UCSD-AML1 (cell line): ENCODE data around the gene CHRNA4.
"Not testable (repeated sequence)": the region's sequence is repeated elsewhere in the genome, so short reads cannot be mapped to it uniquely, and the experiment has no call there.

Experiments used
- DNase-seq: peaks from one replicate; lab custom pipeline; 2025; ENCODE audit not compliant: unreplicated experiment; lab: John Stamatoyannopoulos, UW

The CHRNA4 gene

GRCh38 chr20:63350597-63351325 lies 10.4 kb downstream of the CHRNA4 start:
- DNase-seq: no peak

GRCh38 chr20:63350196-63350595 lies 11.0 kb downstream of the CHRNA4 start:
- no peak for DNase-seq

GRCh38 chr20:63349516-63349895 lies 11.6 kb downstream of the CHRNA4 start:
- DNase-seq: no peak

- DNase-seq: no peak
Observed at GRCh38 chr20:63348828-63349515, 12.2 kb downstream of the CHRNA4 start.

DNA sequence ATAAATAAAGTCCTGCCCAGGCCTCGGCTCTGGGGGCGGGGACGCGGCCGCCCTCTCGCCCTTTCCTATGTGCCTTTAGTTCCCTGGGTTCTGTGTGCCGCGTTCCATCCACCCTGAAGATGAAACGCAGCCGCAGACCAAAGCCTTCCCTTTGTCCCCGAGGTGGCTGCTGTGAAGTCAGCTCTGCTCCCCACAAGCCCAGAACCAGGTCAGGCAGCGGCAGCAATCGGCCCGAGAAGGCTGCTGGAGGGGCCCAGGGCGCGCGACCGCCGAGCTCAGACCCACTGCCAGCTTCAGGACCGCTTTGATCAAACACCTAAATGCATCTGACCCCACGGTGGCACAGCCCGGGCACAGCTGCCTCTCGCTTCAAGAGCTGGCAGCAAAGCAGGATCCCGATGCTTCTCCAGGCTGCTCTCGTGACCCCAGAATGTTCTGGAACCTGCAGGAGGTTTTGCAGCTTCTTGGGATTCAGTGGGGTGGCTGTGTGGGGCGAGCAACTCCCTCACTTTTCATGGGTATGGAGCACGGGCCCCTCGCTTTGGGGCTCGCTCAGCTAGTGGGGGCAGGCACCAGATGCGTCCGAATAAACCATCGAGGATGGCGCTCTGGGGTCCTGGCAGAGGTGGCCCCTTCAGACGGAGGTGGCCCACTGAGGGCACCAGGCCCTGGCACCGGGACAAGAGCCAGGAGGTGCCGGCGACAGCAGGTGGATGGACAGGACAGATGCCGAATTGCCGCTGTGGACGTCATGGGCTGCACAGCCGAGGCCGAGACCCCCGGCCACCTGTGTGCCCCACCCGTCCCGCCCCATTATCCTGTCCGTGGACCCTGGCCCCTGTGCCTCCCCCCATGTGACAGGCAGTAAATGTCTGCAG lies 13.0 kb downstream of the CHRNA4 start:
- DNase-seq: no peak

DNA sequence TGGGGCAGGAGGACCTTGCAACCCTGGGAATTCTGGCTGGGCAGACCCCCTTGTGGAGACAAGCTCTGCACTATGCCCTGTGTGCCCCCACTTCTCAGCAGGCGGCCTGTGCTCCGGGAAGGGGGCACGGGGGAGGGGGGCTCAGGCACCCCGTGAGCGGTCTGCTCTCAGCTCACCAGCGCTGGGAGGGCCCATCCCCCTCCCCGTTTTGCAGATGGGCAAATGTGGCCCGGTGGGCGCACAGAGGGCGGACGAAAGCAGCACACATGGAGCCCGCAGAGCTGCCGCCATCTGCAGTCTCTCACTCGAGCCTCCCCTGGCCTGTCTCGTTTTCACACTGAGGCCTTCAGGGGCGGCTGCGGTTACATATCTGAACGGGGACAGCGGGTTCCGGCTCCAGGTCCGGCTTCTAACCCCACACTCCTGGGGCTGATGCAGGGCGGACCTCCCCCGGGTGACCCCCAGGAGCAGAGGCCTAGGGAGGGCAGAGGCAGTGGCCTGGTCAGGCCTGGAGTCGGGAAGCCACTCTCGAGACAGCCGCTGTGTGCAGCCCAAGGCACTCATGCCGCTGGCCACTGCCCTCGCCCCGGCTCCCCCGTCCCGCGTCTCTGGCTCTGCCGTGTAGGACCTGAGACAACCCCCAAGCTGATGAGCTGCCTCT lies 13.9 kb downstream of the CHRNA4 start:
- DNase-seq: no peak

DNA sequence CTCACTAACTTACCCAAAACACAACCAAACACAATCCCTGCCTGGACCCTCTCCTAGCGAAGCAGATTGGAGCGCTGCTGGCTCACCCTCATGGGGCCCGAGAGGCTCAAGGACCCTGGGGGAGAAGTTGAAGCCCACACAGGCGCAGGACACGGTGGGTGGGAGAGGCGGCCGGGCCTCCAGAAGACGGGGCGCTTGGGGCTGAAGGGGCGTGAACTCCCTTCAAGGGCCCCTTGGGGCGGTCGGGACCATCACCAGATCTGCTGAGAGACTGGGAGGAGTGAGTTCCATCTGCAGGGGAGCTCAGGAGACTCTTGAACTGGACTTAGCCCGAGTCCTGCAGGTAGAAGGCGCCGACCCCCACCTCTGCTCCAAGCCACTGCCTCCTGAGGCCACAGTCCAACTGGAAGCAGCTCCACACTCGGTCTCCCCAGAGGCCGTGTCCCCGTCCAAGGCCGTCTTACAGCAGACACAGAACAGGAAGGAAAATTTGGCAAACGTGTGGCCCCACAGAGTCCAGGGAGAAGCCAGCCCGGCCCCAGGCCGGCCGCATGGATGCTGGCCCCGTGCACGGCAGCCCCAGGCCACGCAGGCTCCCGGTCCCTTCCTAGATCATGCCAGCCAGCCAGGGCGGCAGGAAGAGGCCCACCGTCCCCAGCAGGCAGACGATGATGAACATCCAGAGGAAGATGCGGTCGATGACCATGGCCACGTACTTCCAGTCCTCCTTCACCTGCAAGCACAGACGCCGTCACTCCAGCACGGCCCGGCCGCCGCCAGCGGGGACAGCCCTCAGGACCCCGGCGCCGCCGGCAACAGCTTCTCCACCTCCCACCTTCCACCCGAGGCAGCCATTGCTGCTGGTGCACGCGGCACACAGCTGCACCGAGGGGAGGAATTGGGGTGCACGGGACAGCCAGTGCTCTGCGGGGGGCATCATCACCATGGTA lies 14.7 kb downstream of the CHRNA4 start:
- DNase-seq: no peak

- no peak for DNase-seq
Observed at GRCh38 chr20:63345328-63346100, 15.6 kb downstream of the CHRNA4 start.

DNA sequence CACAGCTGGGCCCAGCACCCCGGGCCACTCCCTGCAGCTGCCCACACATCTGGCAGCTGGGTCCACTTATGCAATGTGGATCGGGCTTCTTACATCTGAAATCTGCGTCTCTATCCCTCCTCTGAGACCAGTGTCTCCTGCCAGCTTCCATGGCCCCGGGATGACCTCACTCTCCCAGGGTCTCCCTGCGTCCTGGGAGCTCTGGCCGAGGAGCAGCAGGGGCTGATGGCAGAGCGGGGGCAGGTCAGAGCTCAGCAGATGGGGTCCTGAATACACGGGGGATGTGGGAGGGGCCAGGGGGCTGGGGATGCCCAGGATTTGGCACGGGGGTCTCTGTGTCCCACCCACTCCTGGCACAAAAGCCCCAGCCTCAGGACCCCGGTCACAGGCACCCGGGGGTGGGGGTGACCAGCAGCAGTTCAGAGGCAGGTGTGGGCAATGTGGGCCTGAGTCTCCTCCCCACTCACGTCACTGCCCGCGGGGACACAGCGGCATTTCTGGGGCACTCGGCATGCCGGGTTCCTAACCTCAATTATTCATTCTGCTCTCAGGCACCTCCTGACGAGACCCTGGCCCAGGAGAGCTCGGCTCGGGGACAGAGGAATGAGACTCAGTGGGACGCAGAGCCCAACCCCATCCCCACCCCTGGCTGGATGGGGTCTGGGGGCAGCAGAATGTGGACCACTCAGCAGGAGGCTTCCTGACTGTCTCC lies 16.4 kb downstream of the CHRNA4 start:
- no peak for DNase-seq

GRCh38 chr20:63343460-63344445 lies 17.4 kb downstream of the CHRNA4 start:
- no peak for DNase-seq

- no peak for DNase-seq
Observed at GRCh38 chr20:63342561-63343459, 18.3 kb downstream of the CHRNA4 start.

DNA sequence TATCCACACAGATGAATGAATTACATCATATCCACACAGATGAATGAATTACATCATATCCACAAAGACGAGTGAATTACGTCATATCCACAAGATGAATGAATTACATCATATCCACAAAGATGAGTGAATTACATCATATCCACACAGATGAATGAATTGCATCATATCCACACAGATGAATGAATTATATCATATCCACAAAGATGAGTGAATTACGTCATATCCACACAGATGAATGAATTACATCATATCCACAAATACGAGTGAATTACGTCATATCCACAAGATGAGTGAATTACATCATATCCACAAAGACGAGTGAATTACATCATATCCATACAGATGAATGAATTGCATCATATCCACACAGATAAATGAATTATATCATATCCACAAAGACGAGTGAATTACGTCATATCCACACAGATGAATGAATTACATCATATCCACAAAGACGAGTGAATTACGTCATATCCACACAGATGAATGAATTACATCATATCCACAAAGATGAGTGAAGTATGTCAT lies 20.9 kb downstream of the CHRNA4 start:
- not testable (repeated sequence) for DNase-seq

DNA sequence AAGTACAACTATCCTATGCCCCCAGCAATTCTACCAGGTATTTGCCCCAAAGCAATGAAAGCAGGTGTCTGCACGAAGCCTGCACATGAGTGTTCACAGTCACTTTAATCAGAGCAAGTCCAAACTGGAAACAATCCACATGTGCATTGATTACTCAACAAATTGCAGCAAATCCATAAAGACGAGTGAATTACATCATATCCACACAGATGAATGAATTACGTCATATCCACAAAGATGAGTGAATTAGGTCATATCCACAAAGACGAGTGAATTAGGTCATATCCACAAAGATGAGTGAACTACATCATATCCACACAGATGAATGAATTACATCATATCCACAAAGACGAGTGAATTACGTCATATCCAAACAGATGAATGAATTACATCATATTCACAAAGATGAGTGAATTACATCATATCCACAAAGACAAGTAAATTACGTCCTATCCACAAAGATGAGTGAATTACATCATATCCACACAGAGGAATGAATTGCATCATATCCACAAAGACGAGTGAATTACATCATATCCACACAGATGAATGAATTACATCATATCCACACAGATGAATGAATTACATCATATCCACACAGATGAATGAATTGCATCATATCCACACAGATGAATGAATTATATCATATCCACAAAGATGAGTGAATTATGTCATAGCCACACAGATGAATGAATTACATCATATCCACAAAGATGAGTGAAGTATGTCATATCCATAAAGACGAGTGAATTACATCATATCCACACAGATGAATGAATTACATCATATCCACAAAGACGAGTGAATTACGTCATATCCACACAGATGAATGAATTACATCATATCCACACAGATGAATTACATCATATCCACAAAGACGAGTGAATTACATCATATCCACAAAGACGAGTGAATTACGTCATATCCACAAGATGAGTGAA lies 21.7 kb downstream of the CHRNA4 start:
- not testable (repeated sequence) for DNase-seq

DNA sequence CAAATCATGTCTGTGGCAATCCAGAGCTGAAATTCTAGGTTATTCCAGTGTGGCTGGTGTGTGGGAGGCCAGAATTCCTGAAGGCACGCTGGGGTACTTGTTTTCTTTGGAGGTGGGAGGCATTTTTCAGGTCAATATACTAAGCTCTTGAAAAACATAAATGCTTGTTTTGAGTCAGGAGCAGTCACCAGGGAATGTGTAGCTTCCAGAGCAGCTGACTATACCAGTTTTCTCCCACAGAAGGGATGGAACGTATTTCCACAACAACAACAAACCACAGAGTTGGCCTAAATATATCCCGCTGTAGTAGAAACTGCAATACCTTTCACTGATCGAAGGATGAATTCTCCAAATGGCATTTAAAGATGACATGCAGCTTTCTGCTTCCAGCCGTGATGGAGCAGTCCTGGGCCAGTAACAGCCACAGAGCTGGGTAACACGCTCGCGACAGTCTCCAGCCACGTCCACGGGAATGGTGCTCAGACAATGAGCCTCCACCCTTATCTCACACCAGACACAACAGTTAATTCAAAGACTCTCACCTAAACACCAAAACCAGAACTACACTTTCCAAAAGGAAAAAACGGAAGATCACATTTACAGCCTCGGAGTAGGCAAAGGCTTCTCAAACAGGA lies 23.2 kb downstream of the CHRNA4 start:
- no peak for DNase-seq
